GM12878 (cell line): ENCODE measurements around the gene CEBPB. TPM values are rescaled to one million over a fixed set of nuclear protein-coding genes. Genes with fewer than 3 reads are reported as not detected.

Source experiments
- ATAC-seq: fragments of 200-7000 bp; cut with Tn5 transposase; 3 replicates; pipeline ENCODE4 v1.9.1; 2020; ENCODE audit warnings: mild to moderate bottlenecking, moderate library complexity
- BruUV-seq: library from RNA; stranded (reverse); fragments of 400-500 nt; replicated peaks from 2 replicates; lab custom pipeline; 2021; lab: Mats Ljungman, UMichigan
- CTCF ChIA-PET: fragments of 300-600 bp; sonication (Branson Sonifier 250); formaldehyde crosslinking; extraction: SDS; loops from one replicate; lab custom pipeline; 2021; ENCODE audit warnings: inconsistent platforms; lab: Yijun Ruan, JAX
- POLR2A ChIA-PET: fragments of 350-600 bp; formaldehyde crosslinking; extraction: SDS; loops from one replicate; lab custom pipeline; 2021; ENCODE audit warnings: inconsistent platforms; lab: Charles Lee
- RAD21 ChIA-PET: fragments of 300-600 bp; sonication (Branson Sonifier 250); formaldehyde crosslinking; loops from one replicate; lab custom pipeline; 2023; ENCODE audit warnings: antibody characterized with exemption; ENCODE audit not compliant: unreplicated experiment; lab: Charles Lee
- SMC1A ChIA-PET: fragments of 300-600 bp; sonication (Branson Sonifier 250); formaldehyde crosslinking; loops from one replicate; lab custom pipeline; 2023; ENCODE audit not compliant: unreplicated experiment, uncharacterized antibody; lab: Charles Lee
- DNase-seq: peaks from one replicate; pipeline ENCODE4 v3.0.0-alpha.2; 2011; ENCODE audit warnings: low read depth, low spot score
- FAIRE-seq: peaks from 3 replicates; lab custom pipeline; 2011; peaks lifted over from hg19 to GRCh38; lab: Jason Lieb, UNC
- H2AFZ ChIP-seq: 2 replicates; pipeline ENCODE4 v1.6.0; 2011; ENCODE audit warnings: low read depth, low read length, control low read depth; ENCODE audit not compliant: control insufficient read depth
- H3K27ac ChIP-seq: 2 replicates; pipeline ENCODE4 v1.5.1; 2011; ENCODE audit warnings: control low read depth; ENCODE audit not compliant: control insufficient read depth, insufficient read depth
- H3K27me3 ChIP-seq, 2 experiments: replicated peaks in 1 of 2; 2 replicates each; pipeline versions ENCODE4 v1.6.0 to v1.6.1; 2011; ENCODE audit warnings: low read length in 1 of 2; ENCODE audit not compliant: control insufficient read depth in 2 of 2, insufficient read depth in 2 of 2
- H3K36me3 ChIP-seq, 2 experiments: 2 replicates each; pipeline ENCODE4 v1.5.1; 2011; ENCODE audit warnings: low read length in 1 of 2; ENCODE audit not compliant: control insufficient read depth in 2 of 2, insufficient read depth in 2 of 2
- H3K4me1 ChIP-seq: 2 replicates; pipeline ENCODE4 v1.6.1; 2011; ENCODE audit warnings: mild to moderate bottlenecking, low read length, moderate library complexity, mixed read lengths; ENCODE audit not compliant: control insufficient read depth, insufficient read depth
- H3K4me2 ChIP-seq: 2 replicates; pipeline ENCODE4 v1.6.0; 2011; ENCODE audit warnings: control low read depth; ENCODE audit not compliant: control insufficient read depth, insufficient read depth
- H3K4me3 ChIP-seq: fragments of 200-600 bp; sonication (generic); 2 replicates; pipeline ENCODE4 v1.5.1; 2016
- H3K79me2 ChIP-seq: 2 replicates; pipeline ENCODE4 v1.6.0; 2011; ENCODE audit warnings: low read length; ENCODE audit not compliant: control insufficient read depth, insufficient read depth
- H3K9ac ChIP-seq: 2 replicates; pipeline ENCODE4 v1.8.0; 2011; ENCODE audit warnings: low read length, control low read depth, mixed read lengths; ENCODE audit not compliant: control insufficient read depth, insufficient read depth
- H3K9me3 ChIP-seq: replicated peaks from 3 replicates; pipeline ENCODE4 v1.5.1; 2011; ENCODE audit warnings: mild to moderate bottlenecking, low read length; ENCODE audit not compliant: control insufficient read depth, insufficient read depth
- H4K20me1 ChIP-seq: 2 replicates; pipeline ENCODE4 v1.6.0; 2011; ENCODE audit not compliant: control insufficient read depth, insufficient read depth
- CREB1 ChIP-seq: IDR thresholded peaks from 2 replicates; pipeline ENCODE4 v1.6.1; 2012; ENCODE audit warnings: low read depth, mild to moderate bottlenecking, inconsistent platforms
- CUX1 ChIP-seq: IDR thresholded peaks from 2 replicates; pipeline ENCODE4 v1.6.1; 2012; ENCODE audit warnings: improper control_type of control experiment, low read depth, low read length; ENCODE audit not compliant: insufficient replicate concordance
- MYB ChIP-seq: fragments of 150-350 bp; IDR thresholded peaks from 2 replicates; pipeline ENCODE4 v1.6.1; 2014; ENCODE audit warnings: mild to moderate bottlenecking, low read depth, low read length, borderline replicate concordance
- NFYB ChIP-seq: IDR thresholded peaks from 2 replicates; pipeline ENCODE4 v1.6.1; 2011; ENCODE audit warnings: low read depth, mild to moderate bottlenecking, low read length, improper control_type of control experiment, moderate library complexity; ENCODE audit not compliant: insufficient read depth
- WGBS: methylation state at CpG from one replicate; pipeline ENCODE4 v1.1.6; 2016; ENCODE audit warnings: low lambda C conversion rate; ENCODE audit not compliant: insufficient replicate concordance, insufficient coverage; ENCODE audit errors: missing lambda C conversion rate; 5-methylcytosine and 5-hydroxymethylcytosine counted together
- in situ Hi-C: fragments of 300-500 bp; cut with MboI; formaldehyde crosslinking; loops from 9 replicates; pipeline ENCODE4 v1.14.3; 2018; ENCODE audit warnings: mixed read lengths
- intact Hi-C: fragments of 100-400 bp; cut with micrococcal nuclease; formaldehyde crosslinking; loops from one replicate; pipeline ENCODE4 v1.14.2; 2022; ENCODE audit not compliant: unreplicated experiment
- polyA plus RNA-seq, 11 experiments: library from polyadenylated mRNA; depleted of rRNA in 4 of 11; unstranded in 6 of 11; stranded (reverse) in 5 of 11; fragments of >200 nt; fragmentation: Nextera tagmentation in 4 of 11; fragmentation: Illumina TruSeq in 1 of 11; extraction: Ambion mirVana in 4 of 11; extraction: Trizol in 1 of 11; gene quantifications; 1 replicate in 1 of 11; 2 replicates in 10 of 11; pipeline versions ENCODE4 v1.2.1 to v1.2.3, GENCODE V29; 2011 to 2016; ENCODE audit warnings: inconsistent platforms in 2 of 11, missing spikeins in 2 of 11, low read depth in 1 of 11
- total RNA-seq, 4 experiments: library from RNA; depleted of rRNA in 3 of 4; stranded (reverse); fragments of >200 nt in 3 of 4; fragmentation: Illumina TruSeq in 1 of 4; extraction: Trizol in 1 of 4; gene quantifications; 2 replicates each; pipeline versions ENCODE4 v1.2.1 to v1.2.3, GENCODE V29; 2013 to 2021

CEBPB gene
- total and polyA plus RNA-seq, 10 of the 15 experiments (the other 5 are each of a cell fraction or from before 2014, with no cell fraction given) = 0.18 to 8.8 (median 1.6) TPM

GRCh38 chr20:50172347-50173013 is 18.1 kb upstream of the CEBPB start:
- POLR2A ChIA-PET = interaction anchor here (0.6 to 1.0 kb wide), 2 partner anchors 33 to 57 kb away, joined by 4 to 9 read pairs; no protein-coding TSS in a partner anchor
- no peaks in the 10 kb centered on the region for H3K36me3 ChIP-seq
- TF ChIP-seq CREB1 = no peak
- peak; percentile 46; the same call in 1 of the 2 replicates for TF ChIP-seq NFYB
- no peak for TF ChIP-seq MYB
- no peak for TF ChIP-seq CUX1
- CTCF ChIA-PET = interaction anchor here (0.6 to 9.3 kb wide), 3 partner anchors 53 to 193 kb away, joined by 3 to 219 read pairs (median 10); no protein-coding TSS in a partner anchor
- intact Hi-C loops = no loop called here
- in situ Hi-C loops = no loop called here
- SMC1A ChIA-PET = interaction anchor here (1.3 kb wide), 1 partner anchor 52 kb away, joined by 3 read pairs; no protein-coding TSS in a partner anchor
- no peak for FAIRE-seq
- H3K4me3 ChIP-seq = no peak overlapping the region
- peak overlapping the region; percentile 46 for H3K4me2 ChIP-seq
- peak; percentile 62 for ATAC-seq
- H4K20me1 ChIP-seq = no peaks in the 10 kb centered on the region
- BruUV-seq = no TSS peak
- H3K9me3 ChIP-seq = no peaks in the 10 kb centered on the region
- H3K4me1 ChIP-seq = no peaks in the 10 kb centered on the region
- H2AFZ ChIP-seq = peak overlapping the region; percentile 77
- no peak for DNase-seq
- RAD21 ChIA-PET = interaction anchor here (0.6 kb wide), 1 partner anchor 786 kb away, joined by 4 read pairs; no protein-coding TSS in a partner anchor
- H3K27ac ChIP-seq = no peak overlapping the region
- no peak overlapping the region for H3K9ac ChIP-seq
- 11% methylated on average over 24 of the region's 36 CpGs for WGBS
- no peaks in the 10 kb centered on the region for H3K27me3 ChIP-seq
- no peaks in the 10 kb centered on the region for H3K79me2 ChIP-seq
